ENCODE measurements around the gene LAMA5. TPM values are rescaled to one million over a fixed set of nuclear protein-coding genes. Genes with fewer than 3 reads are reported as not detected.

Gene LAMA5
- total RNA-seq, 2 experiments from 2014 or later, result 0.72 to 1.0 TPM

- intact Hi-C loops (cut with DNase I, micrococcal nuclease), result no loop called here
- Mint-ChIP-seq H3K4me1 (no peaks in the 10 kb centered on the region), H3K4me3 (no peak overlapping the region), H3K36me3 (ENCODE audit: low read depth) (peaks cover 20% of the 10 kb centered on the region), H3K27ac (no peak overlapping the region), H3K9me3 (ENCODE audit: low read depth) (no peaks in the 10 kb centered on the region), H3K27me3 (no peaks in the 10 kb centered on the region)
- no peak for DNase-seq
- ChIA-PET POLR2A (no interaction called here), CTCF (interaction anchor here (0.6 to 0.8 kb wide), 2 partner anchors 11 to 30 kb away, joined by 4 read pairs; no protein-coding TSS in a partner anchor)
- no peak for ATAC-seq
Measured at GRCh38 chr20:62276439-62276838, 90.7 kb downstream of the LAMA5 start.

- H3K27ac Mint-ChIP-seq, result no peak overlapping the region
- intact Hi-C loops (cut with DNase I, micrococcal nuclease), result no loop called here
- peaks cover 17% of the 10 kb centered on the region for H3K36me3 Mint-ChIP-seq (ENCODE audit: low read depth)
- no peak overlapping the region for H3K4me3 Mint-ChIP-seq
- no peaks in the 10 kb centered on the region for H3K4me1 Mint-ChIP-seq
- ATAC-seq (no peak), DNase-seq (no peak)
- CTCF ChIA-PET, result interaction anchor here (0.7 kb wide), 1 partner anchor 249 kb away, joined by 3 read pairs; no protein-coding TSS in a partner anchor
- H3K9me3 Mint-ChIP-seq (ENCODE audit: low read depth), result no peaks in the 10 kb centered on the region
- POLR2A ChIA-PET, result no interaction called here
- H3K27me3 Mint-ChIP-seq, result no peaks in the 10 kb centered on the region
Measured at GRCh38 chr20:62275219-62275618, 91.9 kb downstream of the LAMA5 start.

- DNase-seq (no peak), ATAC-seq (no peak)
- ChIA-PET CTCF (no interaction called here), POLR2A (interaction anchor here (0.5 kb wide), 1 partner anchor 27 kb away, joined by 4 read pairs; no protein-coding TSS in a partner anchor)
- intact Hi-C loops (cut with DNase I, micrococcal nuclease), result no loop called here
- Mint-ChIP-seq H3K4me1 (no peaks in the 10 kb centered on the region), H3K4me3 (no peak overlapping the region), H3K9me3 (ENCODE audit: low read depth) (no peaks in the 10 kb centered on the region), H3K36me3 (ENCODE audit: low read depth) (peaks cover 16% of the 10 kb centered on the region), H3K27me3 (no peaks in the 10 kb centered on the region), H3K27ac (peak overlapping the region; percentile 13)
Measured at GRCh38 chr20:62274332-62274950, 92.7 kb downstream of the LAMA5 start.

GRCh38 chr20:62273416-62273815 lies 93.7 kb downstream of the LAMA5 start:
- no peak overlapping the region for H3K27ac Mint-ChIP-seq
- H3K4me1 Mint-ChIP-seq, result no peaks in the 10 kb centered on the region
- DNase-seq (no peak), ATAC-seq (no peak)
- no peaks in the 10 kb centered on the region for H3K27me3 Mint-ChIP-seq
- ChIA-PET POLR2A (no interaction called here), CTCF (no interaction called here)
- peaks cover 10% of the 10 kb centered on the region for H3K36me3 Mint-ChIP-seq (ENCODE audit: low read depth)
- intact Hi-C loops (cut with DNase I, micrococcal nuclease), result no loop called here
- no peak overlapping the region for H3K4me3 Mint-ChIP-seq
- H3K9me3 Mint-ChIP-seq (ENCODE audit: low read depth), result no peaks in the 10 kb centered on the region

GRCh38 chr20:62272200-62272599 lies 94.9 kb downstream of the LAMA5 start:
- Mint-ChIP-seq H3K4me3 (no peak overlapping the region), H3K36me3 (ENCODE audit: low read depth) (peaks cover 11% of the 10 kb centered on the region), H3K4me1 (no peaks in the 10 kb centered on the region), H3K27ac (no peak overlapping the region), H3K9me3 (ENCODE audit: low read depth) (no peaks in the 10 kb centered on the region), H3K27me3 (no peaks in the 10 kb centered on the region)
- no peak for ATAC-seq
- DNase-seq, result peak; percentile 12
- CTCF ChIA-PET, result interaction anchor here (0.6 to 1.6 kb wide), 3 partner anchors 14 to 112 kb away, joined by 3 to 4 read pairs (median 4); no protein-coding TSS in a partner anchor
- intact Hi-C loops (cut with DNase I, micrococcal nuclease), result no loop called here
- POLR2A ChIA-PET, result no interaction called here

GRCh38 chr20:62269871-62270270 lies 97.2 kb downstream of the LAMA5 start:
- Mint-ChIP-seq H3K9me3 (ENCODE audit: low read depth) (no peaks in the 10 kb centered on the region), H3K36me3 (ENCODE audit: low read depth) (peaks cover 15% of the 10 kb centered on the region), H3K4me3 (no peak overlapping the region), H3K27ac (no peak overlapping the region), H3K4me1 (no peaks in the 10 kb centered on the region), H3K27me3 (no peaks in the 10 kb centered on the region)
- ChIA-PET CTCF (no interaction called here), POLR2A (no interaction called here)
- intact Hi-C loops (cut with DNase I, micrococcal nuclease), result no loop called here
- ATAC-seq (no peak), DNase-seq (no peak)

GRCh38 chr20:62269378-62269777 lies 97.7 kb downstream of the LAMA5 start:
- ATAC-seq (no peak), DNase-seq (no peak)
- ChIA-PET CTCF (no interaction called here), POLR2A (no interaction called here)
- no peaks in the 10 kb centered on the region for H3K4me1 Mint-ChIP-seq
- intact Hi-C loops (cut with DNase I, micrococcal nuclease), result no loop called here
- H3K27me3 Mint-ChIP-seq, result no peaks in the 10 kb centered on the region
- no peak overlapping the region for H3K27ac Mint-ChIP-seq
- no peaks in the 10 kb centered on the region for H3K9me3 Mint-ChIP-seq (ENCODE audit: low read depth)
- peaks cover 20% of the 10 kb centered on the region for H3K36me3 Mint-ChIP-seq (ENCODE audit: low read depth)
- no peak overlapping the region for H3K4me3 Mint-ChIP-seq

GRCh38 chr20:62268228-62268900 lies 98.7 kb downstream of the LAMA5 start:
- no peaks in the 10 kb centered on the region for H3K9me3 Mint-ChIP-seq (ENCODE audit: low read depth)
- H3K4me1 Mint-ChIP-seq, result no peaks in the 10 kb centered on the region
- intact Hi-C loops (cut with DNase I, micrococcal nuclease), result no loop called here
- H3K4me3 Mint-ChIP-seq, result no peak overlapping the region
- DNase-seq (no peak), ATAC-seq (no peak)
- no peaks in the 10 kb centered on the region for H3K27me3 Mint-ChIP-seq
- CTCF ChIA-PET, result interaction anchor here (0.6 to 1.3 kb wide), 2 partner anchors 9 to 57 kb away, joined by 3 read pairs; no protein-coding TSS in a partner anchor
- peaks cover 19% of the 10 kb centered on the region for H3K36me3 Mint-ChIP-seq (ENCODE audit: low read depth)
- POLR2A ChIA-PET, result no interaction called here
- H3K27ac Mint-ChIP-seq, result no peak overlapping the region

GRCh38 chr20:62267543-62267942 lies 99.6 kb downstream of the LAMA5 start:
- POLR2A ChIA-PET, result no interaction called here

GRCh38 chr20:62266851-62267250 lies 100.3 kb downstream of the LAMA5 start:
- H3K4me3 Mint-ChIP-seq, result no peak overlapping the region
- DNase-seq (no peak), ATAC-seq (no peak)
- H3K27me3 Mint-ChIP-seq, result no peaks in the 10 kb centered on the region
- ChIA-PET POLR2A (no interaction called here), CTCF (interaction anchor here (1.3 kb wide), 1 partner anchor 11 kb away, joined by 3 read pairs; no protein-coding TSS in a partner anchor)
- peaks cover 16% of the 10 kb centered on the region for H3K36me3 Mint-ChIP-seq (ENCODE audit: low read depth)
- no peaks in the 10 kb centered on the region for H3K4me1 Mint-ChIP-seq
- intact Hi-C loops (cut with DNase I, micrococcal nuclease), result no loop called here
- H3K27ac Mint-ChIP-seq, result no peak overlapping the region
- no peaks in the 10 kb centered on the region for H3K9me3 Mint-ChIP-seq (ENCODE audit: low read depth)

More at GRCh38 chr20:62267543-62267942, 99.6 kb downstream of the LAMA5 start:
- Mint-ChIP-seq H3K4me1 (no peaks in the 10 kb centered on the region), H3K27me3 (no peaks in the 10 kb centered on the region), H3K9me3 (ENCODE audit: low read depth) (no peaks in the 10 kb centered on the region), H3K27ac (no peak overlapping the region), H3K4me3 (no peak overlapping the region), H3K36me3 (ENCODE audit: low read depth) (peaks cover 18% of the 10 kb centered on the region)
- intact Hi-C loops (cut with DNase I, micrococcal nuclease), result no loop called here
- CTCF ChIA-PET, result interaction anchor here (1.3 kb wide), 1 partner anchor 10 kb away, joined by 3 read pairs; no protein-coding TSS in a partner anchor
- DNase-seq (no peak), ATAC-seq (no peak)

GRCh38 chr20:62266340-62266739 lies 100.8 kb downstream of the LAMA5 start:
- Mint-ChIP-seq H3K9me3 (ENCODE audit: low read depth) (no peaks in the 10 kb centered on the region), H3K36me3 (ENCODE audit: low read depth) (peaks cover 18% of the 10 kb centered on the region), H3K27me3 (no peaks in the 10 kb centered on the region), H3K4me1 (no peaks in the 10 kb centered on the region), H3K4me3 (no peak overlapping the region), H3K27ac (no peak overlapping the region)
- DNase-seq (peak; percentile 27), ATAC-seq (no peak)
- CTCF ChIA-PET, result interaction anchor here (0.6 kb wide), 1 partner anchor 10 kb away, joined by 4 read pairs; no protein-coding TSS in a partner anchor
- intact Hi-C loops (cut with DNase I, micrococcal nuclease), result no loop called here
- POLR2A ChIA-PET, result no interaction called here

GRCh38 chr20:62265365-62265764 lies 101.7 kb downstream of the LAMA5 start:
- no peaks in the 10 kb centered on the region for H3K9me3 Mint-ChIP-seq (ENCODE audit: low read depth)
- no peaks in the 10 kb centered on the region for H3K4me1 Mint-ChIP-seq
- ChIA-PET POLR2A (no interaction called here), CTCF (interaction anchor here (0.7 kb wide), 1 partner anchor 371 kb away, joined by 4 read pairs; no protein-coding TSS in a partner anchor)
- peaks cover 18% of the 10 kb centered on the region for H3K36me3 Mint-ChIP-seq (ENCODE audit: low read depth)
- intact Hi-C loops (cut with DNase I, micrococcal nuclease), result no loop called here
- H3K4me3 Mint-ChIP-seq, result no peak overlapping the region
- no peak for ATAC-seq
- H3K27ac Mint-ChIP-seq, result no peak overlapping the region
- no peak for DNase-seq
- H3K27me3 Mint-ChIP-seq, result no peaks in the 10 kb centered on the region
